Renal cortical epithelial cell (primary cell): ENCODE measurements around the gene TNP2. TPM values are rescaled to one million over a fixed set of nuclear protein-coding genes. Genes with fewer than 3 reads are reported as not detected.
A peak's percentile ranks its signal among the peaks of the same experiment; 100 is the strongest.

ENCODE experiments used
- DNase-seq: peaks from one replicate; pipeline ENCODE4 v3.0.0-alpha.2; 2011; ENCODE audit warnings: low read depth
- total RNA-seq: library from RNA; depleted of rRNA; stranded (reverse); fragments of >200 nt; gene quantifications from 2 replicates; pipeline ENCODE4 v1.2.3, GENCODE V29; 2014

TNP2 gene
- total RNA-seq = not detected in 2 replicates

- no peak for DNase-seq
Observed at GRCh38 chr16:11268921-11269375, at the start of gene TNP2. Gene TNP2, minus strand, starts transcription at chr16:11269325. Its CDS starts 63 bp downstream, at chr16:11269262.

- DNase-seq = no peak
Observed at GRCh38 chr16:11318817-11319216, 49.7 kb upstream of the TNP2 start.

GRCh38 chr16:11316331-11317015 is 47.3 kb upstream of the TNP2 start:
- peak; percentile 27 for DNase-seq

- peak; percentile 94 for DNase-seq
Observed at GRCh38 chr16:11315510-11315909, 46.4 kb upstream of the TNP2 start.

GRCh38 chr16:11314309-11314894 is 45.3 kb upstream of the TNP2 start:
- no peak for DNase-seq

- no peak for DNase-seq
Observed at GRCh38 chr16:11313493-11314308, 44.6 kb upstream of the TNP2 start.

- peak; percentile 80 for DNase-seq
Observed at GRCh38 chr16:11312718-11313492, 43.8 kb upstream of the TNP2 start.

- DNase-seq = no peak
Observed at GRCh38 chr16:11310997-11311561, 42.0 kb upstream of the TNP2 start.

GRCh38 chr16:11310634-11310977 is 41.5 kb upstream of the TNP2 start:
- DNase-seq = no peak

GRCh38 chr16:11309895-11310633 is 40.9 kb upstream of the TNP2 start:
- DNase-seq = peak; percentile 60

GRCh38 chr16:11308493-11309283 is 39.6 kb upstream of the TNP2 start:
- peak; percentile 64 for DNase-seq

GRCh38 chr16:11307639-11308492 is 38.7 kb upstream of the TNP2 start:
- DNase-seq = no peak

GRCh38 chr16:11306997-11307638 is 38.0 kb upstream of the TNP2 start:
- DNase-seq = peak; percentile 77

- DNase-seq = no peak
Observed at GRCh38 chr16:11306381-11306780, 37.3 kb upstream of the TNP2 start.

- peak; percentile 75 for DNase-seq
Observed at GRCh38 chr16:11303405-11304138, 34.4 kb upstream of the TNP2 start.

GRCh38 chr16:11302977-11303376 is 33.9 kb upstream of the TNP2 start:
- DNase-seq = no peak

- DNase-seq = no peak
Observed at GRCh38 chr16:11301645-11302501, 32.7 kb upstream of the TNP2 start.
